Psoas muscle (tissue), 8 donors: ENCODE data around the gene SP5. TPM values are rescaled to one million over a fixed set of nuclear protein-coding genes. Genes with fewer than 3 reads are reported as not detected.

Source experiments
- ATAC-seq, 4 donors: fragments of 200-7000 bp; cut with Tn5 transposase; one replicate each; pipeline ENCODE4 v1.9.1; 2020; ENCODE audit warnings: moderate library complexity in 3 of 4, mild to moderate bottlenecking in 2 of 4
- DNase-seq, 2 donors: peaks; one replicate each; pipeline ENCODE4 v3.0.0-alpha.2; 2020
- H3K27ac ChIP-seq: fragments of 200-600 bp; one replicate; pipeline ENCODE4 v1.8.0; 2022
- H3K27me3 ChIP-seq, 3 donors: fragments of 200-600 bp in 1 of 3; one replicate each; pipeline versions ENCODE4 v1.6.1 to v1.8.0; 2013 to 2022; ENCODE audit warnings: low read length in 2 of 3, mild to moderate bottlenecking in 2 of 3, moderate library complexity in 1 of 3; ENCODE audit not compliant: insufficient read depth in 3 of 3
- H3K36me3 ChIP-seq, 2 donors: fragments of 200-600 bp in 1 of 2; one replicate each; pipeline versions ENCODE4 v1.6.1 to v1.8.0; 2013 to 2022; ENCODE audit warnings: low read depth in 1 of 2, mild to moderate bottlenecking in 1 of 2, moderate library complexity in 1 of 2; ENCODE audit not compliant: insufficient read depth in 1 of 2
- H3K4me1 ChIP-seq: fragments of 200-600 bp; one replicate; pipeline ENCODE4 v1.8.0; 2022
- H3K4me3 ChIP-seq: fragments of 200-600 bp; one replicate; pipeline ENCODE4 v1.8.0; 2022; ENCODE audit warnings: mild to moderate bottlenecking
- H3K9me3 ChIP-seq: fragments of 200-600 bp; one replicate; pipeline ENCODE4 v1.8.0; 2022
- CTCF ChIP-seq: fragments of 200-600 bp; IDR thresholded peaks from one replicate; pipeline ENCODE4 v1.8.0; 2022; ENCODE audit warnings: antibody characterized with exemption
- WGBS, 3 donors: extraction: QIAGEN DNeasy Blood & Tissue Kit; methylation state at CpG; one replicate each; pipeline versions ENCODE4 v1.1.6 to v1.1.7; 2013; 5-methylcytosine and 5-hydroxymethylcytosine counted together
- intact Hi-C, 2 donors: fragments of 100-400 bp; cut with DNase I; formaldehyde crosslinking; loops; one replicate each; pipeline versions ENCODE4 v1.11.0 to v1.14.2; 2022
- long read RNA-seq, 2 donors: library from polyadenylated mRNA; unstranded; transcript quantifications; one replicate each; pipeline ENCODE4 v2.0.0, GENCODE V29; 2021
- polyA plus RNA-seq, 3 donors: library from polyadenylated mRNA; stranded (reverse); fragments of 200-250 nt; gene quantifications; one replicate each; pipeline ENCODE4 v1.2.3, GENCODE V29; 2013
- total RNA-seq, 4 donors: library from RNA; stranded (reverse); fragmentation: NEBNext Ultra II Directional in 2 of 4; extraction: Animal tissue kit (Norgen Biotek cat#: 25700) in 2 of 4; gene quantifications; one replicate each; pipeline versions ENCODE4 v1.2.1 to v1.2.4, GENCODE V29; 2021 to 2023
- donor health status: healthy with polysubstance abuse.
- donor health status: DM: no; HTN: no; CAD: no; lungs with moderate emphysema.
- donor health status: Bipolar disorder and iron deficiency.
- donor health status: healthy.
- donor health status: DM: yes; HTN: yes; CAD: no.
- donor health status: DM: no; HTN: no; CAD: no.
- donor health status: DM: no; HTN: no; CAD: no.
- donor health status: DM: yes; HTN: yes; CAD: no.

The SP5 gene
- total RNA-seq (1 to 10 TPM in 1 of 4 donors, under 1 TPM in 2, not detected in 1; 0.11 to 1.0 (median 0.13) TPM), polyA plus RNA-seq (under 1 TPM; 0.07 to 0.13 (median 0.08) TPM)
- long read RNA-seq, donor 1: 0 reads
- long read RNA-seq, donor 2: 0 reads

- peak; percentile 31 to 56 for DNase-seq
- peaks cover 0 to 95% (median 32%) of the 10 kb centered on the region in 3 donors for H3K27me3 ChIP-seq
- peak; percentile 38 to 66 (median 42) for ATAC-seq
- no peaks in the 10 kb centered on the region for H3K9me3 ChIP-seq
- no peak within 1 kb of the TSS for H3K27ac ChIP-seq
- intact Hi-C loops: loop anchor here in 1 of 2 donors (5.0 kb wide), 1 partner anchor 228 kb away; no protein-coding TSS in a partner anchor
- WGBS, 3 donors: 1 to 2% (median 1%) methylated on average over 48 to 62 of the region's 62 CpGs
- TF ChIP-seq CTCF: no peak
- H3K4me1 ChIP-seq: peaks cover 5% of the 10 kb centered on the region
- no peaks in the 10 kb centered on the region for H3K36me3 ChIP-seq
- H3K4me3 ChIP-seq: peak within 1 kb of the TSS; percentile 69
Measured at GRCh38 chr2:170715062-170715931, at the start of gene SP5. SP5 (plus strand) TSS chr2:170715337; CDS start chr2:170715513, 176 bp downstream.

GRCh38 chr2:170665743-170666142, 49.4 kb upstream of the SP5 start:
- H3K27me3 ChIP-seq: no peaks in the 10 kb centered on the region
- no peak overlapping the region for H3K27ac ChIP-seq
- TF ChIP-seq CTCF: no peak
- no peaks in the 10 kb centered on the region for H3K9me3 ChIP-seq
- no peaks in the 10 kb centered on the region for H3K36me3 ChIP-seq
- intact Hi-C loops: no loop called here
- no peaks in the 10 kb centered on the region for H3K4me1 ChIP-seq
- H3K4me3 ChIP-seq: no peak overlapping the region
- WGBS, 3 donors: 73 to 91% (median 81%) methylated on average over 5 of the region's 5 CpGs
- ATAC-seq: no peak
- DNase-seq: no peak

DNA sequence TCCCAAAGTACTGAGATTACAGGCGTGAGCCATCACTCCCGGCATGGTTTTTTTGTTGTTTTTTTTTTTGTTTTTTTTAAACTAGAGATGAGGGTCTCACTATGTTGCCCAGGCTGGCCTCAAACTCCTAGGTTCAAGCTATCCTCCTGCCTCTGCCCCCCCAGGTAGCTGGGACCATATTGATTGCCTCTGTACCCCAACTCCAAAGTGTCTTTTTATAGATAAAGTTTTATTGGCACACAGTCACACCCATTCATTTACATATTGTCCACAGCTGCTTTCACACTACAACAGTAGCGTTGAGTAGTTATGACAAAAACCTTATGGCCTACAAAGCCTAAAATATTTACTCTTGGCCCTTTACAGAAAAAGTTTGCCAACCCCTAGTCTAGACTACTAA, 45.2 kb upstream of the SP5 start:
- Histone ChIP-seq H3K4me3 (no peak overlapping the region), H3K36me3 (no peaks in the 10 kb centered on the region), H3K27me3 (no peaks in the 10 kb centered on the region), H3K4me1 (no peaks in the 10 kb centered on the region), H3K27ac (no peak overlapping the region), H3K9me3 (no peaks in the 10 kb centered on the region)
- intact Hi-C loops: no loop called here
- no peak for ATAC-seq
- no peak for TF ChIP-seq CTCF
- 89 to 94% (median 92%) methylated on average over 3 of the region's 3 CpGs for WGBS, 3 donors
- no peak for DNase-seq

DNA sequence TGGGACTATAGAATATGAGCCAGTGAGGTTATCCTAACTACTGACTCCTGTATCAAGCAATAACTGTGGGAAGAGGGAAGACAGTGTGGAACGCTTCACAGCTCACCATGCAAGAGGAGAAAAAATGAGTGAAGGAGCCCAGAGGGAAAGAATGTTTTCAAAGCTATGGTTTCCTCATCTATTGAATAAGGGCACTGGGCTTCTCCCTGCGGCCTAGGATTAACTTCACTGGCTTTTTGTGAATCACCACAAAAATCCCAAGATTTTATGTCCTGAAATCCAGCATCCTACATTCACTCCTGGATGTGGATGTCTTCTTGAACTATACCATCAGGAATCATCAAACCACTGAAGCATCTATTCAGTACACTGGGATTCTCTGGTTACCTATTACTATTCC, 44.5 kb upstream of the SP5 start:
- no peak for ATAC-seq
- Histone ChIP-seq H3K27ac (no peak overlapping the region), H3K4me3 (no peak overlapping the region), H3K36me3 (no peaks in the 10 kb centered on the region), H3K9me3 (no peaks in the 10 kb centered on the region), H3K4me1 (no peaks in the 10 kb centered on the region), H3K27me3 (no peaks in the 10 kb centered on the region)
- no peak for DNase-seq
- 88 to 96% (median 94%) methylated on average over 2 of the region's 2 CpGs for WGBS, 3 donors
- no peak for TF ChIP-seq CTCF
- intact Hi-C loops: no loop called here
